Omental fat pad (tissue), 4 donors: ENCODE data around the gene NCAM1. TPM values are rescaled to one million over a fixed set of nuclear protein-coding genes. Genes with fewer than 3 reads are reported as not detected.
"Not testable (repeated sequence)": the region's sequence is repeated elsewhere in the genome, so short reads cannot be mapped to it uniquely, and the experiment has no call there.

Source experiments
- ATAC-seq: fragments of 150-250 bp; one replicate; pipeline ENCODE4 v1.9.1; 2016; ENCODE audit warnings: mild to moderate bottlenecking, moderate library complexity; ENCODE audit not compliant: low FRiP score
- DNase-seq: peaks from one replicate; pipeline ENCODE4 v3.0.0-alpha.2; 2019; ENCODE audit warnings: low spot score
- total RNA-seq, 4 donors: library from RNA; depleted of rRNA; stranded (reverse); fragments of >200 nt; gene quantifications; one replicate each; pipeline ENCODE4 v1.1.0, GENCODE V29; 2016
- TF ChIP-seq, protein P1 (sequence below), 3 donors: fragments of 450-650 bp; IDR thresholded peaks; one replicate each; pipeline ENCODE4 v1.5.1; 2016 to 2017; ENCODE audit warnings: antibody characterized with exemption in 3 of 3, mild to moderate bottlenecking in 3 of 3, moderate library complexity in 2 of 3

NCAM1 gene
- total RNA-seq, 4 donors from 2014 or later = 3.8 to 10.9 (median 7.9) TPM

DNA sequence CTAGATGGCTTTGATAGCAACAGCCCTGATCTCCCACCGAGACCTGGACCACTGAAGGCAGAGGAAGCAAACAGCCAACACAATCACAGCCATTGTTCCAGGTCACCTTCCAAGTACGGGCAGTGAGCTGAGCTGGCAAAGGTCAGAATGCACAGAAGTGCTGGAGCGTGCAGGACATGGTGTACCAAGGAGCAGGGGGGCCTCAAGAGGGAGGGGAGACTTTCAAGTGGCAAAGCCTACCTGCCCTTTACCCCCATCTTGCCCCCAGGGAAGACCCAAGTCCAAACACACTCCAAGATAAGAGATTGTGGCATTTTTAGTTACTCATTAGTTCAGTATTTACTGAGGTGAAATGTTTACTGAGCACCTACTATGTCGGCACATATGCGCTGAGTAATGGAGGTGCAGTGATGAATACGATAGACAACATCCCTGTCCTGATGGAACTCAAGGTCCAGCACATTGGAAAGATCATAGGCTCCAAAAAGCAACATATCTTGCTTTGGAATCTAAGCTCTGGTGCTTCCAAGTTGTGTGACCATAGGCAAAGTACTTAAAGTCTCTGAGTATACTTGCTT lies 327.2 kb downstream of the NCAM1 start:
- no peak for DNase-seq

DNA sequence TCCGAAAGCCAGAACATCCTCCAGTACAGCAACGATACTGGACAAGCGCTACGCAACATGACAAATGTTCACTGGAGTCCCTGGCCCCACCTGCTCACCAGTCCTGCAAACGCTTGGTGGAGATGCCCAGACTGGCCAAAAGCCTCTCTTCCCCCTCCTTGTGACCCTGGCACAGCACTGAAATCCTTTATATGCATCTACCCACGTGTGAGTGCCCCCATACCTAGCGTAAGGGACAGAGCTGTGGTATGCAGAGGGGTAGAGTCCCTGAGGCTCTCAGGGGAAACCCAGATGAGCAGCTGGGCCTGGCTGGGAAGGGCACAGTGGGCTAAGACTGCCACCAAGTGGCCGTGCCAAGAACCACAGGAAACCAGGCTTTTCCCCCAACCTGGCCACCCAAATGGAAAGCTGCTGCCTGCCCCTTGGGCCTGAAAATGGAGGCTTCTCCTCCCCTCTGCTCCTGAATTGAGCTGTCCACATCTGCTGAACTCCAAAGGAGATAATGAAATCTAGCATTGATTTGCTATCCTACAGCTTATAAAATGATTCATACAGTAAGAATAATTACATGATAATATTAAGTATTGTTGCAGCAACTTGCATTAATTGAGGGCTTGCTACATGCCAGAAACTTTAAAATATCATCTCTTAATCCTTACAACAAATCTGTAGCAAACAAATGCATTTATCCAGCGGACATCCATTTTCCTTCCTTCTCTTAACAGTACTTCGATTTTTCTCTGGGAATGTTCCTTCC lies 328.4 kb downstream of the NCAM1 start:
- ATAC-seq = peak; percentile 62
- no peak for DNase-seq
- TF ChIP-seq, protein P1, sequence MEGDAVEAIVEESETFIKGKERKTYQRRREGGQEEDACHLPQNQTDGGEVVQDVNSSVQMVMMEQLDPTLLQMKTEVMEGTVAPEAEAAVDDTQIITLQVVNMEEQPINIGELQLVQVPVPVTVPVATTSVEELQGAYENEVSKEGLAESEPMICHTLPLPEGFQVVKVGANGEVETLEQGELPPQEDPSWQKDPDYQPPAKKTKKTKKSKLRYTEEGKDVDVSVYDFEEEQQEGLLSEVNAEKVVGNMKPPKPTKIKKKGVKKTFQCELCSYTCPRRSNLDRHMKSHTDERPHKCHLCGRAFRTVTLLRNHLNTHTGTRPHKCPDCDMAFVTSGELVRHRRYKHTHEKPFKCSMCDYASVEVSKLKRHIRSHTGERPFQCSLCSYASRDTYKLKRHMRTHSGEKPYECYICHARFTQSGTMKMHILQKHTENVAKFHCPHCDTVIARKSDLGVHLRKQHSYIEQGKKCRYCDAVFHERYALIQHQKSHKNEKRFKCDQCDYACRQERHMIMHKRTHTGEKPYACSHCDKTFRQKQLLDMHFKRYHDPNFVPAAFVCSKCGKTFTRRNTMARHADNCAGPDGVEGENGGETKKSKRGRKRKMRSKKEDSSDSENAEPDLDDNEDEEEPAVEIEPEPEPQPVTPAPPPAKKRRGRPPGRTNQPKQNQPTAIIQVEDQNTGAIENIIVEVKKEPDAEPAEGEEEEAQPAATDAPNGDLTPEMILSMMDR (IDR thresholded peaks at IDR 0.05) = peak in 1 of 3 donors; percentile 76

More for the DNA sequence above, 327.2 kb downstream of the NCAM1 start:
- ATAC-seq = no peak
- TF ChIP-seq, protein P1 (IDR thresholded peaks at IDR 0.05) = no peak

DNA sequence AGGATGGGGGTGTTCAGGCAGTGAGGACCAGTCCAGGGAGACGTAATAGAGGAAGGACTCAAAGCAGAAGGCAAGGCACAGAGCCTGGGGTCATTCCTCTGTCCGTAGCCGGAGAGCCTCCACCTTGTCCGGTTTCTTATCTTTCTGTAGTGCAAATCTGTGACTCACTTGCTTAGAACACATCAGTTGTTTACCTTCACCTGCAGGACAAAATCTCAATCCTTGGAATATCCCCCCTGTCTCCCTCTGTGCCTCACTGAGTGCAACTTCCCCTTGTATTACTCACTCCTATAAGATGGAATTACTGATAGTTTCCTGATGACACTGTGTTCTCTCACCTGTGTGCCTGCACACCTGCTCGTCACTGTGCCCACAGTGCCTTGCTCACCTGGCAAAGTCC lies 332.7 kb downstream of the NCAM1 start:
- TF ChIP-seq, protein P1 (IDR thresholded peaks at IDR 0.05) = no peak
- ATAC-seq (no peak), DNase-seq (no peak)

DNA sequence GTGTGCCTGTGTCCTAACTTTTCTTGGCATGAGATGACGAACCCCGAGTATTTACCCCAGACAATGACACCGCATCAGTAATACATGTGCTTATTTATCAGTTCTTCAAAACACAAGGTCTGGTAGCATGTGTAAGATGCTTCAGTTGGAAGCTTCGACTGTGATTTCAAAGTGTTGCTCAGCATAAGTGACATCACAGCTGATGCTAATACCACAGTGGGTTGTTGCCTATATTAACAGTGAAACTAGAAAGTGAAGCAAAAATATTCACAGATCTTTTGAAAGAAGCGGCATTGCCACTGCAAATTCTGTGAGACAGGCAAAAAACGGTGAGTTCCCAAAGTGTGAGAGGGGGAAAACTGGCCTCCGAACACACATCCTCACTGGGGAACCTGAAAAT lies 334.8 kb downstream of the NCAM1 start:
- no peak for ATAC-seq
- TF ChIP-seq, protein P1 (IDR thresholded peaks at IDR 0.05) = no peak

DNA sequence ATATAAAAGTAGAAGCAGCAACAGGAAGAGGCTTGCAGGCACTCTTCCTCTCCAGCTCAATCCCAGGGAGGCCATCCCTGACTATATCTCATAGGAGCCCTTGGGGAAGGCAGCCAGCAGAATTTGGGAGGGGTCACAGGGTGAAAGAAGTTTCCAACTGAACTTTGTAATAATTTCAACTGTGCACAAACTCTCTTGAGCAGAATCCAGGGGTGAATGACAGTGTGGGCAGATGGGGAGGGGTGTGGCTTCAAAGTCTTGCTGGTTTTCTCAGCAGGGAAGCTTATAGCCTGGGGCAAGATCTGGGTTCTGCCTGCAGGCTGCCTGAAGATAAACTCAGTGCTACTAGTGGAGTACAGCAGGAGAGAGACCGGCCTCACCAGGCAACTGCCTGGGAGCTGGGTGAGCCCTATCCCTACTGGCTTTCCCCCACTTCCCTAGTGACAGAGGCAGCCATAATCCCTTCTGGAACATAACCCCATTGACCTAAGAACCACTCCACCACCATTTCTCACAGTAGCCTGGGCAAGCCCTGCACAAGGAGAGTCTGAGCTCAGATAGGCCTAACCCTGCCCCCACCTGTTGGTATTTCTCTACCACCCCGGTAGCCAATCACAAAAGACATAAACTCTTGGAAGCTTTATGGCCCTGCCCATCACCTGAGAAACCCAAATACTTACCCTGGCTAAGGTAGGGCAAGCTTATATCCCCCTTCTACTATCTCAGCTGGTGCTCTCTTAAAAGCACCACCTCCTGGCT lies 335.4 kb downstream of the NCAM1 start:
- ATAC-seq (no peak), DNase-seq (no peak)
- TF ChIP-seq, protein P1 (IDR thresholded peaks at IDR 0.05) = no peak

More for the DNA sequence above, 334.8 kb downstream of the NCAM1 start:
- DNase-seq = no peak

DNA sequence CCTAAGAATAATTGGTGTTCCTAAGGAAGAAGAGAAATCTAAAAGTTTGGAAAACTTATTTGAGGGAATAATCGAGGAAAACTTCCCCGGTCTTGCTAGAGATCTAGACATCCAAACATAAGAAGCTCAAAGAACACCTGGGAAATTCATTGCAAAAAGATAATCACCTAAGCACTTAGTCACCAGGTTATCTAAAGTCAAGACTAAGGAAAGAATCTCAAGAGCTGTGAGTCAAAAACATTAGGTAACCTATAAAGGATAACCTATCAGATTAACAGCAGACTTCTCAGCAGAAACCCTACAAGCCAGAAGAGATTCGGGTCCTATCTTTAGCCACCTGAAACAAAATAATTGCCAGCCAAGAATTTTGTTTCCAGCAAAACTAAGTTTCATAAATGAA lies 337.3 kb downstream of the NCAM1 start:
- ATAC-seq, DNase-seq: not testable (repeated sequence)

DNA sequence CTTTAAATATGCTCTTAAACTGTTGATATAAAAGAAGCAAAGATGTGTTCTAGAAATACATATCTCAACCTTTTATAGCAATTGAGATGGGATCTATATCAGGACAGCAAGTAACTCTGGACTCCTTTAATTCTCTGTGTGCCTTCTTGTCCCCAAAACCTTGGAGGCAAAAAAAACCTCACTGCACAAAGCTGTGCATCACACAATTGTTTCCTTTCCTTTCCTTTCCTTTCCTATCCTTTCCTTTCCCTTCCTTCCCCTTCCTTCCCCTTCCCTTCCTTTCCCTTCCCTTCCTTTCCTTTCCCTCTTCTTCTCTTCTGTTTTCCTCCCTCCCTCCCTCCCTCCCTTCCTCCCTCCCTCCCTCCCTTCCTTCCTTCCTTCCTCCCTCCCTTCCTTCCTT lies 343.7 kb downstream of the NCAM1 start:
- DNase-seq (no peak), ATAC-seq (no peak)
- TF ChIP-seq, protein P1 (IDR thresholded peaks at IDR 0.05) = no peak
